ENCODE results near the gene SESN1.

GRCh38 chr6:109024784-109025183 lies 69.9 kb downstream of the SESN1 start:
- TF ChIP-seq POLR2A (IDR thresholded peaks at IDR 0.05; ENCODE audit: low read depth, low read length) (no peak), POLR2AphosphoS5 (IDR thresholded peaks at IDR 0.05; ENCODE audit: low read depth, low read length) (no peak), POU2F2 (IDR thresholded peaks at IDR 0.05; ENCODE audit: low read depth, low read length) (no peak), TAF1 (IDR thresholded peaks at IDR 0.05; ENCODE audit: low read depth, low read length) (no peak)

All from GM12891 (cell line).